Lower lobe of right lung (tissue), 2 donors: ENCODE results near the gene SLC12A6. TPM values are rescaled to one million over a fixed set of nuclear protein-coding genes. Genes with fewer than 3 reads are reported as not detected.

Experiments
- ATAC-seq, 2 donors: fragments of 200-7000 bp; cut with Tn5 transposase; one replicate each; pipeline ENCODE4 v1.9.1; 2020 to 2022; ENCODE audit warnings: mild to moderate bottlenecking in 2 of 2, moderate library complexity in 2 of 2
- DNase-seq: peaks from one replicate; pipeline ENCODE4 v3.0.0-alpha.2; 2020
- H3K27ac ChIP-seq: fragments of 200-600 bp; one replicate; pipeline ENCODE4 v1.8.0; 2022
- H3K27me3 ChIP-seq: fragments of 200-600 bp; one replicate; pipeline ENCODE4 v1.8.0; 2022; ENCODE audit warnings: low read depth
- H3K36me3 ChIP-seq: fragments of 200-600 bp; one replicate; pipeline ENCODE4 v1.8.0; 2022; ENCODE audit warnings: mild to moderate bottlenecking
- H3K4me1 ChIP-seq: fragments of 200-600 bp; one replicate; pipeline ENCODE4 v1.8.0; 2022
- H3K4me3 ChIP-seq: fragments of 200-600 bp; one replicate; pipeline ENCODE4 v1.8.0; 2022; ENCODE audit warnings: mild to moderate bottlenecking
- H3K9me3 ChIP-seq: fragments of 200-600 bp; one replicate; pipeline ENCODE4 v1.8.0; 2022
- CTCF ChIP-seq: fragments of 200-600 bp; IDR thresholded peaks from one replicate; pipeline ENCODE4 v1.8.0; 2022; ENCODE audit warnings: antibody characterized with exemption, mild to moderate bottlenecking
- intact Hi-C: fragments of 100-400 bp; cut with DNase I; formaldehyde crosslinking; loops from one replicate; pipeline ENCODE4 v1.11.0; 2022
- total RNA-seq: library from RNA; stranded (reverse); fragmentation: NEBNext Ultra II Directional; extraction: Animal tissue kit (Norgen Biotek cat#: 25700); gene quantifications from one replicate; pipeline ENCODE4 v1.2.1, GENCODE V29; 2021
- donor health status: DM: no; HTN: yes; CAD: no; lungs with severe emphysema.

Gene SLC12A6
- total RNA-seq, 1 donor from 2014 or later = 59.7 TPM

GRCh38 chr15:34246276-34246976 is 91.2 kb downstream of the SLC12A6 start:
- no peak for TF ChIP-seq CTCF
- Histone ChIP-seq H3K4me3 (no peak overlapping the region), H3K36me3 (peaks cover 86% of the 10 kb centered on the region), H3K27ac (no peak overlapping the region), H3K4me1 (no peaks in the 10 kb centered on the region), H3K27me3 (no peaks in the 10 kb centered on the region), H3K9me3 (no peaks in the 10 kb centered on the region)
- no peak for DNase-seq
- intact Hi-C loops = no loop called here
- ATAC-seq = no peak

GRCh38 chr15:34243226-34243625 is 94.4 kb downstream of the SLC12A6 start:
- TF ChIP-seq CTCF = no peak
- Histone ChIP-seq H3K9me3 (no peaks in the 10 kb centered on the region), H3K36me3 (peaks cover 87% of the 10 kb centered on the region)

GRCh38 chr15:34242331-34242710 is 95.3 kb downstream of the SLC12A6 start:
- Histone ChIP-seq H3K27me3 (no peaks in the 10 kb centered on the region), H3K4me1 (no peaks in the 10 kb centered on the region), H3K4me3 (no peak overlapping the region), H3K36me3 (peaks cover 87% of the 10 kb centered on the region), H3K27ac (no peak overlapping the region), H3K9me3 (no peaks in the 10 kb centered on the region)
- TF ChIP-seq CTCF = no peak
- ATAC-seq = no peak
- DNase-seq = no peak
- intact Hi-C loops = no loop called here

More at GRCh38 chr15:34243226-34243625, 94.4 kb downstream of the SLC12A6 start:
- H3K27me3 ChIP-seq = no peaks in the 10 kb centered on the region
- ATAC-seq (no peak), DNase-seq (no peak)
- H3K27ac ChIP-seq = no peak overlapping the region
- no peaks in the 10 kb centered on the region for H3K4me1 ChIP-seq
- H3K4me3 ChIP-seq = no peak overlapping the region
- intact Hi-C loops = no loop called here

DNA sequence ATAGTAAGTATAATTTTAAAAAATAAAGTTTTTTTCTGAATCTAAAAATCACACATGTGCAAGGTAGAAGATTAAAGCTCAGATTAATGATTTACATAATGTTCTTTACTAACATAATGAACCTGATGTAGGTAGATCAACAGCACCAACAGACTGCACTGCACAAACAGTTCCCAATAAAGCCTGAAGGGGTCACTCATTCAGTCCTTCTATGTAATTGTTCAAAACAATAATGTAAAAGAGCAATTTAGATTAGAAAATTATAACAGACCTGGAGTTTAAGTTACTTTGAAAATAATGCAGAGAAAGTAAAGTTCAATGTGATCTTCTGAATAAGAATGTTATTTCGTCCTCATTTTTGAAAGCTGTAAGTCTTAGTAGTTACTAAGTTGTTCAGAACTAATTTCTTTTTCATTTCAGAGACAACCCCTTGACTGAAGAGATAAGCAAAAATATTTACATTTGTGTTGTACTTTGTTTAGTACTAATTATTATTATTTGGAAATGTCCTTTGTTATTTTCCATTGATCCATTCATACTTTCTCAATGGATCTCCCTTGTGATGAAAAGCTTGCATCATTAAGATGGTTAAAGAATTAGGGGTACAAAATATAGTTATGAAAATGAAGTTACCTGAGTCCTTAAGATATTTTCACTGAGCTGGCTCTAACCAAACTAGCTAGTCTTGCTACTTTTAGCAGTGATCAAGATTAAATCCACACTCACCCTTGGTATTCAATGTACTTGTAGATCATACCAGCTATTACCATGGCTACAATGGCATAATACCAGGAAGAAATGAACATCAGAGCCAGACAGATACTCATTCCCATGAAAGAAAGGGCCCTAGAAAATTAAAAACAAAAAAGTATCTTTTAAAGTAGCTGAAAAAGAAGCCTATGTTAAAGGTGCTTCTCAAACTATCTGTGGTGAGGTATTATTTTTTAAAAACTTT is 95.9 kb downstream of the SLC12A6 start:
- ATAC-seq (peak; percentile 53 to 58), DNase-seq (no peak)
- Histone ChIP-seq H3K27ac (no peak overlapping the region), H3K4me1 (no peaks in the 10 kb centered on the region), H3K27me3 (no peaks in the 10 kb centered on the region), H3K36me3 (peaks cover 89% of the 10 kb centered on the region), H3K9me3 (no peaks in the 10 kb centered on the region), H3K4me3 (no peak overlapping the region)
- TF ChIP-seq CTCF = peak; percentile 81
- intact Hi-C loops = no loop called here

GRCh38 chr15:34240537-34240936 is 97.0 kb downstream of the SLC12A6 start:
- no peak for ATAC-seq
- intact Hi-C loops = no loop called here

More at GRCh38 chr15:34240537-34240936, 97.0 kb downstream of the SLC12A6 start:
- Histone ChIP-seq H3K27ac (no peak overlapping the region), H3K4me3 (no peak overlapping the region), H3K9me3 (no peaks in the 10 kb centered on the region), H3K36me3 (peaks cover 93% of the 10 kb centered on the region), H3K27me3 (no peaks in the 10 kb centered on the region), H3K4me1 (no peaks in the 10 kb centered on the region)
- DNase-seq = no peak
- no peak for TF ChIP-seq CTCF
